Fibroblast of gingiva (primary cell): ENCODE data around the gene GPR137.

Experiments
- DNase-seq: peaks from one replicate; pipeline ENCODE4 v3.0.0-alpha.2; 2011; ENCODE audit warnings: low read depth

The GPR137 gene

GRCh38 chr11:64264371-64264852 is 21.2 kb upstream of the GPR137 start:
- DNase-seq = no peak

DNA sequence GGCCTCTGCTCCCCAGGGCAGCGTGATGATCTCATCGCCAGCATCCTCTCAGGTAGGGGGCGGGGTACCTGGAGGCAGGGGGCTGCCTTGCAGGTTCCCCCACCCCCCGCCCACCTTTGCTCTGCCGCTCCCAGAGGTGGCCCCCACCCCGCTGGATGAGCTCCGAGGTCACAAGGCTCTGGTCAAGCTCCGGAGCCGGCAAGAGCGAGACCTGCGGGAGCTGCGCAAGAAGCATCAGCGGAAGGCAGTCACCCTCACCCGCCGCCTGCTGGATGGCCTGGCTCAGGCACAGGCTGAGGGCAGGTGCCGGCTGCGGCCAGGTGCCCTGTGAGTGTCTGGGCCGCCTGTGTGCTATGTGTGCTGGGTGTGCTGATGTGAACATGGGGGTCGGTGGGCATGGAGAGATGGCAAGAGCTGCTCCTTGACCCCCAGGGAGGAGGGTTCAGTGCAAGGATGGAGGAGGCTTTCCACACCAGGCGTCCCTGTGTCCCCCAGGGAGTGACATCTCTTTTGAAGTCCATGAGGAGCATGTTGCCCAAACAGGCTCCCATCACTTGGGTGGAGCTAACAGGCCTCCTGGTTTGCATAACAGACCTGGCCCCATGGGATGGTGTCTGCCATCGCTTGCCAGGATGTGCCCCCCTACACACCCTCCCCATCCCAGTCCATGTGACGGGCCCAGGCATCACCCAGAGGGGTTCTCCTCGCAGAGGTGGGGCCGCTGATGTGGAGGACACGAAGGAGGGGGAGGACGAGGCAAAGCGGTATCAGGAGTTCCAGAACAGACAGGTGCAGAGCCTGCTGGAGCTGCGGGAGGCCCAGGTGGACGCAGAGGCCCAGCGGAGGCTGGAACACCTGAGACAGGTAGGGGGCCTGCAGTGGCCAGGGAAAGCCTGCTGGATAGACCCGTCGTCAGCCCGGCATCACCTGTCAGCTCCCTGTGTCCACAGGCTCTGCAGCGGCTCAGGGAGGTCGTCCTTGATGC is 20.2 kb upstream of the GPR137 start:
- DNase-seq = no peak

DNA sequence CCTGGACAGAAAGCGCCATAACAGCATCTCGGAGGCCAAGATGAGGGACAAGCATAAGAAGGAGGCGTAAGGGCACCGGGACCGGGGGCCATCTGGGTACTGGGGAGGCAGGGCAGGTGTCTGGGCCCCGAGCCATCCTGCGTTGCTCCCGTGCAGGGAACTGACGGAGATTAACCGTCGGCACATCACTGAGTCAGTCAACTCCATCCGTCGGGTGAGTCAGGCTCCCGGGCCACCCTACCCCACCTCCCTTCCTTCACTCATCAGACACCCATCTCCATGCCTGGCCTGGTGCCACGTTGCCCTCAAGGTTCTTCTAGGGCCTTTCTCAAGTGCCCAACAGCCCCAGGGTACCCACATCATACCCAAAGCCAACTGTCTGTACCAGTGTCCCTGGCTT is 19.3 kb upstream of the GPR137 start:
- DNase-seq = no peak

DNA sequence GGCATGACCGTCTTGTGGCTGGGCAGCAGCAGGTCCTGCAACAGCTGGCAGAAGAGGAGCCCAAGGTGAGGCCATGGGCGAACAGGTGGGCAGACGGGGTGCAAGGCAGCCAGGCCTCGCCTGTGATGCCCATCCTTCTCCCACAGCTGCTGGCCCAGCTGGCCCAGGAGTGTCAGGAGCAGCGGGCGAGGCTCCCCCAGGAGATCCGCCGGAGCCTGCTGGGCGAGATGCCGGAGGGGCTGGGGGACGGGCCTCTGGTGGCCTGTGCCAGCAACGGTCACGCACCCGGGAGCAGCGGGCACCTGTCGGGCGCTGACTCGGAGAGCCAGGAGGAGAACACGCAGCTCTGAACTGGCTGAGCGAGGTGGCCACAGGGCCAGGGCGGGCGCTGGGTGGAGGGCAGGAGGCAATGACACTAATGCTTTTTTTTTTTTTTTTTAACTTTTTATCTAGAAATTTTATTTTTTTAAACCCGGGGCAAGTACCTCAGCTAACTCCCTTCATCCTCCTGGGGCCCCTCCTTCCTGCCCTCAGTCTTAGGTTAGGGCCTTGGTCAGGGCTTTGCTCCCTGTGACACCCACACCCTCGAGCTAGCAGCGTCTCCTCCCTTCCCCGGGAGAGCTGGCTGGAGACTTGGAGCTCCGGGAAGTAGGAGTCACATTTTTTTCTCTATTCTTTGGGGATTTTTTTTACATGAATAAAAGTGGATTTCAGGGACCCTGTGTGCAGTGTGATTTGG is 18.3 kb upstream of the GPR137 start:
- no peak for DNase-seq

GRCh38 chr11:64268025-64268892 is 17.4 kb upstream of the GPR137 start:
- peak; percentile 48 for DNase-seq

DNA sequence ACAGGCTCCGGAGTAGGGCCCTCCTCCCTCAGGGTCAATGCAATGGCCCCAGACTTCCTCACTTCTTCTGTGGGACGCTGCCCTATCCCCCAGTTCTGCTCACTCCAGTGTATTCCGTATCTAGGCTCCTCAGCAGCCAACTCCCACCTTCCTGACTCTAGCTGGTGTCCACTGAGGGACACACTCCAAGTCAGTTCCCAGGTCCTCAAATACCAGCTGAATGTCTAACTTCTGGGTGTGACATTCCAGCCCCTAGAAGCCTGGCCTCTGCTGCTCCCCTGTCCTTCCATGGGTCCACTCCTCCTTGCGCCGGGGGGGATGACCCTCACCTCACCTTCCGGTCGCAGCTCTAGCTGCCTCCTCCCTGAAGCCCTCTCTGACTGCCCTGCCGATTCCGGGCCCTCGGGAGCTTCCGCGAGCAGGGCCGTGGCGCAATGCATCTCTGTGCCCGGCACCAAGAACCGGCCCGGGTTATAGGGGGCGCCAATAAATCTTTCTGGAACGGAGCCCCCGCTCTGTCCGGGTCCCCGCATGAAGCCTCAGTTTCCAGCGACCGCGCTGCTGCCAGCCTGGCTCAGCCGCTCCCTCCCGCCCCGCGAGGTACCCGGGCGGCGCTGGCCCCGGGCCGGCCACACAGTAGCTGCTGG is 16.6 kb upstream of the GPR137 start:
- DNase-seq = peak; percentile 63

DNA sequence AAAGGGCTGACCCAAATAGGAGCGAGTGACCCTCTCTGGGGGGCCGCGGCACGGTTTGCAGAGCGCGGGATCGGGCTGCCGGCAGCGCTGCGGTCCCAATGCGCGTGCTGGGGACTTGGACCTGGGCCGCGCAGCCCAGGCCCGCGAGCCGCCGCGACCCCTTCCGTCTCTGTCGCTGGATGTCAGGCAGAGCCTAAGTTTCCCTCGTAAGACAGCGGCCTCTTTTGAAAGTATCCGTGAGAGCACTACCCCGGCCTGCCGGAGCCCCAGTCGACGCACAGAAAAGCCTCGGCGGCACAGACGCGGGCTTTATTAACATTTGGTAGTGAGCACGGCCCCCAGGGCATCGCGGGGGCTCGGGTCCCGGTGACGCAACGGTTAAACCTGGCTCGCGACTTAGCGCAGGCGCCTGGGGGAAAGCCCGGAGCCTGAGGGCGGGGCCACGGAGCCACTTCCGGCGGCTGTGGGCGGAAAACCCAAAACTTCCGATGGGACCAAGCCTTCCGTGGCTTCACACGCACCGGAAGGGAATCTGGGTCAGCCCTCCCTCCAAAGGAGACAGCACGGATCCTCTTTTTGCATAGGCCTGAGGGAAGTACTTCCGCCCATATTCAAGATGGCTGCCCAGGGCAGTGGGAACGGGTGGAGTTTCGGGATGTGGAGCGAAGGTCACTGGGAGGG is 16.0 kb upstream of the GPR137 start:
- peak; percentile 100 for DNase-seq

- DNase-seq = no peak
These were observed 10.4 kb upstream of the GPR137 start for GRCh38 chr11:64275031-64275800.

- DNase-seq = no peak
These were observed 9.8 kb upstream of the GPR137 start for GRCh38 chr11:64275841-64276240.

DNA sequence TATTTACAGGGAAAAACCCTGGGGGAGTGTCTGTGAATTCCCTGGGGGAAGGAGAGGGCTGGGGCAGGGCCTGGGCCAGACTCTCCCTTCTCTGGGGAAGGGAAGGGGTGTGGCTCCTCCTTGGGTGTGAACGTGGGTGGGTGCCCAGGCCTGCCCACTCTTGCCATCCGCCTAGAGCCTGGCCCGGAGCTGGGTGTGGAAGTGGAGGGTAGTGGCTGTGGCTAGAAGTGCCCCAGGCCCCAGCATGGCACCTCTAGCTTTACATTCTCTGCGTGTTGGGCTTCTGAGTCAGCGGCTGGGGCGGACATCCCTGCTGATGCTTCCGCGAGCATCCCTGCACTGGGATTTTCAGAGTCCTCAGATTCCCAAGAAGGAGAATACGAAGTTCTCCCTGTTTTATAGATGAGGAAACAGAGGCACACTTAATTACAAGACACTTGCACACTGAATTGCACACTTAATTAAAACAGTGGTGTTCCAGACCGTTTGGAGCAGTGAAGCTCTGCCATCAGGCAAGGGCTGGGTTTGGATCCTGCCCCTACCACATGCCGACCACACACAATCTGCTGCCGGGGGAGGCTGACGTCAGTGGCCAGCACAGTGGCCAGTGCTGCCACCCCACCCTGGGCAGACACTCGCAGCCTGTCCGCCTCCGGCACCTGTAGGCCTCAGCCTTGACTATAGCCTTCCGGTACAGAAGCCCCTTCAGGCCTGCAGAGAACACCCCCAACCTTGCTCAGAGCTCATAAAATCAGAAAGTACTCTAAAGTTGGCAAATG is 8.8 kb upstream of the GPR137 start:
- peak; percentile 79 for DNase-seq

- no peak for DNase-seq
These were observed 7.0 kb upstream of the GPR137 start for GRCh38 chr11:64278576-64279190.

DNA sequence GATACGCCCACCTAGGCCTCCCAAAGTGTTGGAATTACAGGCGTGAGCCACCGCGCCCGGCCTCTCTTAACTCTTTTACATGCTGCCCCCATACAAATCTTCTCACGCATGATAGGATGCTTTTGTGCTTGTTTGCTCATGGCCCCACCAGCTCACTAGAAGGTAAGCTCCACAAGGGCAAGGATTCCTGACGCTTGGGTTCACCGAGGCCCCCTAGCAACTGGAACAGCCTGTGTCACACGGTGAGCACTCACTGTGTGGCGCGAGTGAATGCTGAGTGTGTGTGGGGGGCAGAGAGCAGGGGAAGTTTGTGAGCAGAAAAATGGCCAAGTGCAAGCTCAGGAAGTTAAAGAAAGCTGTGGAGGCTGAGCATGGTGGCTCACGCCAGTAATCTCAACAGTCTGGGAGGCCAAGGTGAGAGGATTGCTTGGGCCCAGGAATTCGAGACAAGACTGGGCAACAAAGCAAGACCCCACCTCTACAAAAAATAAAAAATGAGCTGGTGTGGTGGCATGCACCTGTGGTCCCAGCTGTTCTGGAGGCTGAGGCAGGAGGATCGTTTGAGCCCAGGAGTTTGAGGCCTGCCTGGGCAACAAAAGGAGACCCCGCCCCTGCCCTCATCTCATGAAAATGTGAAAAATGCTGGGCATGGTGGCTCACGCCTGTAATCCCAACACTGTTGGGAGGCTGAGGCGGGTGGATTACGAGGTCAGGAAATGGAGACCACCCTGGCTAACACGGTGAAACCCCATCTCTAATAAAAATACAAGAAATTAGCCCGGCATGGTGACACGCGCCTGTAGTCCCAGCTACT is 3.5 kb upstream of the GPR137 start:
- no peak for DNase-seq

DNA sequence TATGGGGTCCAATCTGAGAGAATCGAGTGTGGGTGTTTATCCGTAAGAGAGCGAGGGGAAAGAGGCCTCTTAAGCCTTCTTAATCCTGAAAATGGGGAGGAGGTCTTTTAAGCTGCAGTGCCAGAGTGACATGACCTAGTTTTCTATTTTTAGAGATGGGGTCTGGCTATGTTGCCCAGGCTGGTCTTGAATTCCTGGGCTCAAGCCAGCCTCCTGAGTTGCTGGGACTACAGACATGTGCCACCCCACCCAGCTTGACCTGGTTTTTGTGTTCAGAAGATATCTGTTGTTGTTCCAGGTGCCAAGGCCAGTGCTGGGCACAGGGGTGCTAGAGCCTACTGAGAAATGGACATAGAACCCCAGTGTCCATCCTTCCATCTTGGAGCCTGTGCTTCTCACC is 2.6 kb upstream of the GPR137 start:
- no peak for DNase-seq

DNA sequence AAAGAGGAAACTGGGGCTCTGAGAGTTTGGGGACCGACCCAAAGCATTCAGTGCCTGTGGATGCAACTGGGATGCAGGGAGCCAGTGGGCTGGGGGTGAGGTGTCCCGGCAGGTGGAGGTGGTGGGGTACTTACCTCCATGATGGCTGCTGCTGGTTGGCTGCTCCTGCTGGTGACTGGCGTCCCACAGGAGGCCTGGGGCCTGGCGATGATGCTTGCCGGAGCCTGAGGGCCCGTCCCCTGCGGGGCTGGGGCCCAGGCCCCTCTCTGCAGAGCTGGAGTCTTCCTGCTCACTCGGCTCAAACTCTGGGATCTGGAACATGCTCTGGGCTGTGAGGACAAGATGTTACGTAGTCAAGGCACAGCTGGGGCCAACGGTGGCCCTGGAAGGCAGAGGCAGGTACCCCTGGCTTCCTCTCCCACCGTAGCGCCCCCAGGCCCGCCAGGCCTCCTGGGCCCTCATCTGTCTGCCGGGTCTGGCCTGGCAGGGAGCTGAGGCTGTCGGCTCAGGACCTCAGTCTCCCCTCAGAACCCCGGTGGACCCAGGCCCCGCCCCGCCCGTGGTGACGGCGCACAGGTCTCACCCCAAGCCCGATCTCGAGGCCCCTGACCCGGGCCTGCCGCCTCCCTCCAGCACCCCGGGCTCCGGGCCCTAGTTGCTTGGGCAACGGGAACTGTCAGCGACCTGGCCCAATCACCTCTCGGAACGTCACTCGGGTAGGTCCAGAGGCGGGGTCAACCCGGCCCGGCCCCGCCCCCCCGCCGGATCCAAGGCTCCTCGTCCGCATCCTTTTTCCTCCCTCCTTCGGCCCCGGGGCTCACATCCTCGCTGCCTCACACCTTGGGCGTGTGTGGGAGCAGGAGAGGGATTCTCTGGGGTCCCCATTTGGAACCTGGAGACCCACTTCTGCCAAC is 1.3 kb upstream of the GPR137 start, which contains the start of gene BAD:
TSS of gene BAD (minus strand) at position 618 of the 914 bp plus-strand sequence. CDS start at position 321, 297 bp downstream.
- DNase-seq = peak; percentile 88

GRCh38 chr11:64285885-64286800 is 495 bp downstream of the GPR137 start:
- no peak for DNase-seq

DNA sequence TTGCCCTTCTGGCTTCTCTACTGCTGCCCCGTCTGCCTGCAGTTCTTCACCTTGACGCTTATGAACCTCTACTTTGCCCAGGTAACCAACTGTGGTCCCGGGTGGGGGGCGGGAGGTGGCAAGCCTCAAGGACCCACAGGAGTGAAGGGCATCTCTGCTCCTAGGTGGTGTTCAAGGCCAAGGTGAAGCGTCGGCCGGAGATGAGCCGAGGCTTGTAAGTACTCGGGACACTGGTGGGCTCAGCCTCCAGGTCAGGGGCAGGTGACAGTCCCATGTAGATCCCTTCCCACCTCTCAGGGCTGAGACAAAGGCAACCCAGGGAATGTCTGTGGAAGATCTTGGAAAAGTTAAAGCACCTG is 1.1 kb downstream of the GPR137 start:
- DNase-seq = no peak
